Fibroblast of lung (primary cell): ENCODE results near the gene DDX23.

Experiments
- EZH2 ChIP-seq: IDR thresholded peaks from 2 replicates; pipeline ENCODE4 v1.5.1; 2012; ENCODE audit warnings: low read length, control low read depth, mild to moderate bottlenecking; ENCODE audit errors: missing control alignments
- TF ChIP-seq, protein P1 (sequence below), 2 donors: IDR thresholded peaks in 1 of 2; conservative IDR thresholded peaks in 1 of 2; 1 replicate in 1 of 2; 2 replicates in 1 of 2; pipeline ENCODE4 v1.5.1; 2011 to 2012; ENCODE audit warnings: low read length in 2 of 2, control low read depth in 1 of 2, inconsistent platforms in 1 of 2, low read depth in 1 of 2, mild to moderate bottlenecking in 1 of 2

DNA sequence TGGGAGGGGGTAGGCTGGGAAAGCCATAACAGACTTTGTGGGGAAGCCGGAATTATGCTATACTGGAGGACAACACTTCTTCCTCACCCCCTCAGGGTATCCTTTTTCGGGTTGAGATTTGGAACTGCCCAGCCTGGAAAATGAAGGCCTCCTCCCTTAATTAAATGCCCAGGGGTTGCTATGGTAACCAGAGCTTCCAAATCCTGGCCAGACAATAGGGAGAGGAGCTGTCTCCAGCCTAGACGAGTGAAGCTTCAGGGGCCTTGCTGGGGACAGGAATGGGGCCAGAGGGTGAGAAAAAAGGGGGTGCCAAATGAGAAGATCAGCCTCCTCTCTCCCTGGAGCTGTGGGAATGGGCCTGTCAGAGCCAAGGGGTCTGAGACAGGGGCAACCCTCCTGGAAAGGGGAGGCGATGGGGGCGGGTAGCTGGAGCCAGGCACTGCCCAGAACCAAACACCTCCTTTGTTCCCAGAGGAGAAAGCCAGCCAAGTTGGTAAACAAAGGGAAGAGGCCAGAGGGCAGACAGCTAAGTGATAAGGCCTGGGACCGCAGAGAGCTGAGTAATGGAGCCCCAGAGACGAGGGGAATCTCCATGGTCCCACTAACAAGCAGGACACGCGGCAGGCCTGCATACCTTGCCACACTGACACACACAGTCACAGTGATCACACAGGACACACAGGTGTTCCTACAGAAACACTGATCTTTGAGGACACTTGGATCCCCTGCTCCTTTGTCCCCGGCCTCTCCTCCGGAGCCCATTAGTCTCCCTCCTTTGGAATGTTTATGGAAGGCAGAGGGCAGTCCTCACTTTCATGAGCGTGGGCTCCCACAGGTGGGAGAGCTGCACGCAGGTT is 31.6 kb upstream of the DDX23 start:
- no peak for TF ChIP-seq EZH2
- TF ChIP-seq, protein P1, sequence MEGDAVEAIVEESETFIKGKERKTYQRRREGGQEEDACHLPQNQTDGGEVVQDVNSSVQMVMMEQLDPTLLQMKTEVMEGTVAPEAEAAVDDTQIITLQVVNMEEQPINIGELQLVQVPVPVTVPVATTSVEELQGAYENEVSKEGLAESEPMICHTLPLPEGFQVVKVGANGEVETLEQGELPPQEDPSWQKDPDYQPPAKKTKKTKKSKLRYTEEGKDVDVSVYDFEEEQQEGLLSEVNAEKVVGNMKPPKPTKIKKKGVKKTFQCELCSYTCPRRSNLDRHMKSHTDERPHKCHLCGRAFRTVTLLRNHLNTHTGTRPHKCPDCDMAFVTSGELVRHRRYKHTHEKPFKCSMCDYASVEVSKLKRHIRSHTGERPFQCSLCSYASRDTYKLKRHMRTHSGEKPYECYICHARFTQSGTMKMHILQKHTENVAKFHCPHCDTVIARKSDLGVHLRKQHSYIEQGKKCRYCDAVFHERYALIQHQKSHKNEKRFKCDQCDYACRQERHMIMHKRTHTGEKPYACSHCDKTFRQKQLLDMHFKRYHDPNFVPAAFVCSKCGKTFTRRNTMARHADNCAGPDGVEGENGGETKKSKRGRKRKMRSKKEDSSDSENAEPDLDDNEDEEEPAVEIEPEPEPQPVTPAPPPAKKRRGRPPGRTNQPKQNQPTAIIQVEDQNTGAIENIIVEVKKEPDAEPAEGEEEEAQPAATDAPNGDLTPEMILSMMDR (conservative IDR thresholded peaks at IDR 0.05 in 1 of 2, IDR thresholded peaks at IDR 0.05 in 1 of 2; ENCODE audit: low read depth in 1 of 2, low read length in 2 of 2): no peak
